Amniotic stem cell (primary cell): ENCODE data around the gene BTN1A1.
"Not testable (repeated sequence)": the region's sequence is repeated elsewhere in the genome, so short reads cannot be mapped to it uniquely, and the experiment has no call there.

Source experiments
- DNase-seq: peaks from one replicate; lab custom pipeline; 2025; lab: John Stamatoyannopoulos, UW

BTN1A1 gene

GRCh38 chr6:26500102-26500501 is at the start of gene BTN1A1:
Gene BTN1A1 (plus strand): TSS chr6:26500303. CDS start chr6:26501287, 984 bp downstream.
- no peak for DNase-seq

DNA sequence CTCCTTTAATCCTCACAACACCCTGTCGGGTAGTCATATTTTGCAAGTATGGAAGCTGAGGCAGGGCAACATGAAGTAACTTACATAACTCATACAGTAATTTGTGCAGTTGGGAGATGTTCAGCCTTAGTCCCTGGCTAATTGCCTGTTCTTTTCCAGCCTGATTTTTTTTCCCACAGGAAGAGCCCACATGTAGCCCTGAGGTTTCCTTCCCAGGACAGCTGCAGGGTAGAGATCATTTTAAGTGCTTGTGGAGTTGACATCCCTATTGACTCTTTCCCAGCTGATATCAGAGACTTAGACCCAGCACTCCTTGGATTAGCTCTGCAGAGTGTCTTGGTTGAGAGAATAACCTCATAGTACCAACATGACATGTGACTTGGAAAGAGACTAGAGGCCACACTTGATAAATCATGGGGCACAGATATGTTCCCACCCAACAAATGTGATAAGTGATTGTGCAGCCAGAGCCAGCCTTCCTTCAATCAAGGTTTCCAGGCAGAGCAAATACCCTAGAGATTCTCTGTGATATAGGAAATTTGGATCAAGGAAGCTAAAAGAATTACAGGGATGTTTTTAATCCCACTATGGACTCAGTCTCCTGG is 47.4 kb upstream of the BTN1A1 start:
- DNase-seq = no peak

DNA sequence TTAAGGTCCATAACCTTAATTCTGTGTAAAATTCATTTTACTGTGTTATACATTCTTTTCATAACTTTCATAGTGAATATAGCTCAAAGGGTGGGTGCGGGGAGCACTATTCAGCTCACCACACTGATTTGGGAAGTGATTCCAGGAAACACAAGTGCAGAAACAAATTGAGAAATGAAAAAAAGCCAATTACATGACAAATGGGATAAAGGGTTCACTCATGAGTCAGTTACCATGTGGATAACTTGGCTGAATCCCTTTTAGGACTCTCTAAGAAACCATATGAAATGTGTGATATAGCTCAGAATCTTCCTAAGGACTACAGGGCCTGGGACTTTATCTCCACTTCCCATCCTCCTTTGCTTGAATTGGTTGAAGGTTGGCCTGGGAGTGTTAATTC is 45.5 kb upstream of the BTN1A1 start:
- DNase-seq = no peak

- DNase-seq = no peak
Observed at GRCh38 chr6:26455357-26455970, 44.6 kb upstream of the BTN1A1 start.

DNA sequence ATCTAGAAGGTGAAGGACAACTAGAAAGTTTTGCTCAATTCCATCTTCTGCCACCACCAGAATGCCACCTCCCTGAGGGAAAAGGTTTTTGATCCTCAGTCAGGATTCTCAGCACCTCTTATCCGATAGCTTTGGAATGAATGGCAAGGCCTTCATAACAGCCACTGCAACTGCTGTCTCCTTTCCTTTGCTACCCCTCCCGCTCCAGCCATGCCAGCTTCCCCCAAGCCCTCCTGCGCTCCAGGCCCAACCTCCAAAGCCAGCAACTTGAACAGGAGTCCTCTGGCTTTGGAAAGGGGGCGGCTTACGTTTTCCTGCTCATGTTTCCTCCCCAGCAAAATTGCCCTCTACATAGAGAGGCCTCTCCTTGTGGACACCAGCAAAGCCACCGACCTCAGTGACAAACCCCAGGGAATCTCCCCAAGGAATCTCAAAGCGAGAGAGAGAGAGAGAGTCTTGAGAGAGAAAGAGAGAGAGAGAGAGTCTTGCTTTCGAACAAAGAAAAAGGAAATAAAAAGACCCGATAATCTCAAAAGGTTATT is 42.8 kb upstream of the BTN1A1 start:
- DNase-seq = no peak

DNA sequence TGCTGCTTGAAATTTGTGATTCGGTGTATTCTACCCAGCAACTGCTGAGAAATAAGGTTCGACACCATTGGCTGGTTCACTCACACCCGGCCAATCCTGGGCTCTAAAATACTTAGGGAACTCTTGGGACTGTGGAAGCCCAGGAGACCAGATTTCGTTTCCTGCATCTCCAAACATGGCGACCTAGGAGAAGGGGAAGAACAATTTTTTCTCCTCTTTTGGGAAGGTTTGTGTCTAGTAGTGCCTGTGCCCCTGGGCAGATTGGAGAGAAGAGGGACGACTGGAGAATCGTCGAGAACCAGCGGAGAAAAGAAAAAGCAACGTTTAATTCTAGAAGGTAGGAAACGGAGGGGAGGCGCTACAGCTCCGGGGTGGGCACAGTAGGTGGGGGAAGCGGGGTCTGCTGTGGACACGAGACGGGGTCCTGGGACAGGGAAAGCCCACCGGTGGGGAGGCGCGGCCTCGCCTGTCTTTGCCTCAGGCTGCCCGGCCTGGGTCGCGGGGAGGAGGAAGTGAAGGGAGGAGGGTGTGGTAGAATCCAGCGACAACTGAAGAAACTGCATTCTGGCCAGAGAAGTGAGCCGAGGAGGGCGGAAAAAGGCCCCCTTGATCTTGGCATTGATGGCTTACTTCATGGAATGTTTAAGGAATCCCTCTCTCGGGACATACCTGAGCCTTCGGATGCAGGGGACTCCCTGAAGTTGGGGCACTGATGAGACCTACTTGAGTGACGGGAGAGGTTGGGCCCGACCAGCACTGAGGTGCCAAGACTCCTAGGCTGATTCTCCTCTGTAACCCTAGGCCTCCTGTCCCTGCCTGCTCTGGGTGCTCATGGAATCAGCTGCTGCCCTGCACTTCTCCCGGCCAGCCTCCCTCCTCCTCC is 42.1 kb upstream of the BTN1A1 start, which contains the start of gene BTN2A1:
TSS of gene BTN2A1 (plus strand) at position 150 of the 883 bp plus-strand sequence. CDS start at position 832, 682 bp downstream.
- DNase-seq = peak; percentile 90

DNA sequence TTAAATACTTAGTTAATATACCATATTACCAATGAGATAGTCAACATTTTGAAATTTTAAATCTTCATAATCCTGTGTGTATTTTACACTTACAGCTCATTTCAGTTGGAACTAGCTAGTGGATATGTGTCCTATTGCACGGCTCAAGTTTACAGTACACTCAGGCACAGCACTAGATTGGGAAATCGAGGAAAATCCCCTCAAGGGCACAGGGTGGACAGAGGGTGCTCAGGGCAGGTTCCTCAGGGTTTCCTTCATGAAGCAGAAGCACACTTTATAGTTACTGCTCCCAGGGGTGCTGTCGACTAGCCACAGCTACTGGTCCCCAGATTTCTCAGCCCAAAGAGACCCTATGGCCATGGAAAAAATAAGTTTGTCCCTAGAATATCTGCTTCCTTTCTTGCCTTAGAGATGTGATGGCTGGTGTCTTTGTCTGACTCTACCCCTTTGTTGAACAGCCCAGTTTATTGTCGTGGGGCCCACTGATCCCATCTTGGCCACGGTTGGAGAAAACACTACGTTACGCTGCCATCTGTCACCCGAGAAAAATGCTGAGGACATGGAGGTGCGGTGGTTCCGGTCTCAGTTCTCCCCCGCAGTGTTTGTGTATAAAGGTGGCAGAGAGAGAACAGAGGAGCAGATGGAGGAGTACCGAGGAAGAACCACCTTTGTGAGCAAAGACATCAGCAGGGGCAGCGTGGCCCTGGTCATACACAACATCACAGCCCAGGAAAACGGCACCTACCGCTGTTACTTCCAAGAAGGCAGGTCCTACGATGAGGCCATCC is 40.9 kb upstream of the BTN1A1 start:
- DNase-seq = no peak

DNA sequence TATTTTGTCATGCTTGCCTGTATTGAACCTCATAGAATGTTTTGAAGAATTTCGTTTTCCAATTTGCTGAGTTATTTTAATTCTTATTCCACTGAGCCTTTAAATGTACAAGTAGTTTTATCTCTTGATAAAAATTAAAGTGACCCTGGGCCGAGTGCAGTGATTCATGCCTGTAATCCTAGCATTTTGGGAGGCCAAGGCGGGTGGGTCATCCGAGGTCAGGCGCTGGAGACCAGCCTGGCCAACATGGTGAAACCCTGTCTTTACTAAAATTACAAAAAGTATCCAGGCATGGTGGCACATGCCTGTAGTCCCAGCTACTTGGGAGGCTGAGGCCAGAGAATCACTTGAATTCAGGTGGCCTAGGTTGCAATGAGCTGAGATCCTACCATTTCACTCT is 38.8 kb upstream of the BTN1A1 start:
- DNase-seq = not testable (repeated sequence)

DNA sequence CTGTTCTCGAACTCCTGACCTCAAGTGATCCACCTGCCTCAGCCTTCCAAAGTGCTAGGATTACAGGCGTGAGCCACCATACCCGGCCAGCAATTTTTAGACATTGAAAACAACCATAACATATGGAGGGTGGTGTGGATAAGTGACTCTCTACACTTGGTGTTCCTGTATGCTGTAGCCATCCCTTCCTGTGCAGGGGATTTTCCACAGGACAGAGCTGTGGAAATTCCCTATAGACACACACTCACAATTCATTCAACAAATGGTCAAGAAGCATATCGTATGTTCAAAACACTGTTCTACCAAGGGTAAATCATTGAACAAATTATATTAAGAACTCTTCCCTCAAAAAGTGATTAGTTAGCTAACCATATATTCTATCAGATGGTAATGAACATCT is 36.1 kb upstream of the BTN1A1 start:
- no peak for DNase-seq

DNA sequence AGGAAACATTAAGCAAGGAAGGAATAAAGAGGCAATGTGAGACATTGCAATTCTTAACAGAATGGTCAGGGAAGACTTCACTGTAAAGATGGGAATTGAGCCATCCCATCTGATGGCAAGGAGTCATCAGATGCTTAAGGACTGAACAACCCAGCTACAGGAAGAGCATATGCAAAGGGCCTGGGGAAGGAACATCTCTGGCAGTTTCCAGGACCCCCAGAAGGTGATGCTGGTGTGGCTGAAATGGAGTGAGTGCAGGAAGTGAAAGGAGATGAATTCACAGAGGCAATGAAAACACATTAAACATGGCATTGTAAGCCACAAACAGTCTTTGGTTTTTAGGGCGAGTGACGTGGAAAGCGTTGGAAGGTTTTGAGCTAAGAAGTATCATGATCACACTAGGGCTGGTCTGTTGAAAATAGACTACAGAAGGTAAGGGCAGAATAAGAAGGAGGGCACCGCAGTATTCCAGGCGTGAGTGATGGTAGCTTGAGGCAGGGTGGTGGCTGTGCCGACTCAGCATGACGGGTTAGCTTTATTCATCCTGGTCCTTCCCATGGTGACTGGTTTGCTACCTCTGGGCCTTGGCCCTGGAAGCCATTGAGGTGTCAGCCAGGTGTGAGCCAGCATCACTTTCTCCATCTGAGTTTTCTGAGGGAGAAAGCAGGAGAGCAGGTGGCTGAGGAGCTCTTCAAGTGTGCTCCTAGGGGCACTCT is 35.5 kb upstream of the BTN1A1 start:
- no peak for DNase-seq

DNA sequence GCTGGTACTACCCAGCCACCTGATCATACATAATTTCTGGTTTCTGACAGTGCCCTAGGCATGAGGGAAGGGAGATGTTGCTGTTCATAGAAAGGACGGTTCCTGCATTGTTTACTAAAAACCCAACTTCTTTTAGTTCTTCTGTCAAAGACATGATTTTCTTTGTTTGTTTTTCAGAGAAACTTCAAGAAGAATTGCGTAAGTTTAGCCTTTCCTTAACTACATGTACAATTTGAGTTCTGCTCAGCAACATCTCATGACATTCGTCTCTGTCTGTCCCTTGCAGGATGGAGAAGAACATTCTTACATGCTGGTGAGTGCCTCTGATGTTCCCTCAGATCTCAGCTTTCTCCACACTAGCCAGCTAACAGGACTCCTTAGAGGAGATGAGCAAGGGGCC is 34.3 kb upstream of the BTN1A1 start:
- no peak for DNase-seq

DNA sequence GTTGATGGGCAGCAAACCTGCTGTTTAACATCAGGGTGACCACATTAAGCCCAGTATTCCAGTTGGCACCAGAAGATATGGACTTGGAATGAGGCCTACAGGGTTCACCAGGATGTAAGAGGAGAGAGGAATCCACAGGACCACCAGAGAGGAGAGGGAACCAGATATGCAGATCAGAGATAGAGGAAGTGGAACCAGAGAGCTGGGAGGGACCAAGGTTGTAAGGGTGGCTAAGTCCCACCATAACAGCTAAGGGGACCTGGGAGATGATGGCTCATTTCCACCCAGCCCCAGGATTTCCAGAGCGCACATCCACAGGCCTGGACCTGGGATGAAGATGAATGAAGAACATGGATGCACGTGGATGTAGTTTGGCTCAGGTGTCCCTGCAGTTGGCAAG is 31.3 kb upstream of the BTN1A1 start:
- DNase-seq = no peak

DNA sequence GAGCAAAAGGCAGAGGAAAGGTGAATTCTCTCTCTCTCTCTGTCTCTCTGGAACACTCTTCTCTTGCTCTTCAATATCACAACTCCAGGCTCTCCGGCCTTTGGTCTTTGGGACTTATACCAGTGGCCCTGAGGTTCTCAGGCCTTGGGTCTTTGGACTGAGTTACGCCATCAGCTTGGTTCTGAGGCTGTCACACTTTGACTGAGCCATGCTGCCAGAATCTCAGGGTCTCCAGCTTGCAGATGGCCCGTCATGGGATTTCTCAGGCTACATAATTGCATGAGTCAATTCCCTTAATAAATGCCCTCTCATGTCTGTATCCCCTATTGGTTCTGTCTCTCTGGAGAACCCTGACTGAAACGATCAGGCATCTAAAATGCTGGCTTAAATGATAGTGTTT is 29.5 kb upstream of the BTN1A1 start:
- no peak for DNase-seq

GRCh38 chr6:26471970-26472369 is 28.1 kb upstream of the BTN1A1 start:
- no peak for DNase-seq

GRCh38 chr6:26472549-26473290 is 27.4 kb upstream of the BTN1A1 start:
- DNase-seq = no peak

- DNase-seq = no peak
Observed at GRCh38 chr6:26473429-26473757, 26.7 kb upstream of the BTN1A1 start.

DNA sequence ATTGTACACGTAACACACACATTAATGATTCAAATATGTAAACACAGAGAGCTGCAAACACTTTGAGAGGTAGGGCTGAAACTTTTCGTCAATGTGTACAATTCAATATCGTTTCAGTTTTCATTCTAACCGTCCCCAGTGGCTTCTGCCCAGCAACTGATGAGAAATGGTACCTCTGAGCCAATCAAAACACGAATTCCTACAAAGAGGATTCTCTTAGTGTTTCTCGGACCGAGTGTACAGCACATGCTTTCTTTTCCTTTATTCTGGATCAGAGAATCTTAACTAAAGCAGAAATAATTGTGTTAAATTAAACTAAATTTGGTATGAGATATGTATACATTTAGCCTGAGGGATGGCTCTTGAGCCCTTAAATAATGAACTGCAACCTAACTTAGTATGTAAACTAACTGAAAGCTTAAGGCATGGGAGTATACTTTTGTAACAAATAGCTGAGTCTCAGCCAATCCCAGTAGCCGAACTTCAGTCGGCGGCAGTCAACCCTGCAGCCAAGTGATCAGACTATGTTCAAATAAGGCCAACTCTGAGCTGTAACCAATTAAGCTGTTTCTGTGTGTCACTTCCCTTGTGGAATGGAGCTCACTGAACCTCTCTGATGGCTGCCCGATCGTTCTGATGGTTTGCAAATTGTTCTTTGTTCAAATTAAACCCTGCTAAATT is 26.2 kb upstream of the BTN1A1 start:
- peak; percentile 77 for DNase-seq

DNA sequence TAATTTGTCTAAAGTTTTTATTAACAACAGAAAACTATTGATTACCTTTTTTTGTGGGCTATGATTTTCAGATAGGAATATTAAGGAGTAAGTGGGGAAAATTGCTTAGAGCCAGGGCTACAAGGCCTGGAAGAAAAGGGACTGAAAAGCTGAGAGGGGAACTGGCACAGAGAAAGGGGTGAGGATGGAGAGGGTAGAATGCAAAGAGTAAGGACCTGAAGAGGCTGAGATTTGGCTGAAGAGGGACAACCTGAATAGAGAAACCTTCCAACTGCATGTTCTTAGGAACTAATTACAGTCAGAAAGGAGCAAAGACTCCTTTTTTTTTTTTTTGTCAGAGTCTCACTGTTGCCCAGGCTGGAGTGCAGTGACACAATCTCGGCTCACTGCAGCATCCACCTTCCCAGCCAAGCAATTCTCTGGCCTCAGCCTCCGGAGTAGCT is 25.6 kb upstream of the BTN1A1 start:
- no peak for DNase-seq

DNA sequence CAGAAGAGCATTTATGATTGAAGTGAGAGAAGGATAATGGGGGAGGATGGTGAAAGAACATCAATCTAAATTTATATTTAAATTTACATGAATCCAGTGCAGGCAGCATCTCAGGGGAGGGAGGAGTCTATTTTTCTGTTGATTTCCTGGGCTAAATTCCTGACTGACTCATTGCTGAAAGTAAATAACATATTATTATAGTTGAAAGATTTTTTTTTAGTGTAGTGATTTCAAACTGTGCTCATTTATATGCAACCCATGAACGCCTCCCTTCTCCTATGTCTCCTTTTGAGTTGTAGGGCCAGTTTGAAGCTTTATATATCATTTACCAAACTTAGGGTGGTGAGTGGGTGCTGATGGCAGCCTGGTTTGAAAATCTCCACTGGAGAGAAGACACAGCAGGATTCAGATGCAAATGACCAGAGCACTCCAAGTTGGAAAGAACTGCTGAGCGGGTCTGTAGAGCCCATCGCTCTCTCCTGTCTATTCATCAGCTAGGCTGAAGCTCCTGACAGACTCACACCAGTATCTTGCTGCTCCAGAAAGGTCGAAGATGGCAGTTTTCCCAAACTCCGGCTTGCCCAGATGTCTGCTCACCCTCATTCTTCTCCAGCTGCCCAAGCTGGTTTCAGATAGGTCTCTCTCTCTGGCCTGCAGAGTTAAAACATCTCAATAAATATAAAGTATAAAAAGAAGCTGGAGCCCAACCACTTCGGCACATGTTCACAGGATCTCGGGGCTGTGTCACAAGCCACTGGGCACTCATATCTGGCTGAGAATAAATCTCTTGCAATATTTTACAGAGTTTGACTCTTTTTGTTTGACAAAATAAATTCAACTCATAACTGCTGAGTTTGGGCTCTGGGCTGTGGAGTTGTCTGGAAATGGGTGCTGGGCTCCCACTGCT is 24.0 kb upstream of the BTN1A1 start:
- no peak for DNase-seq
